Esophagus muscularis mucosa (tissue), 2 donors: Measurements from ENCODE around the gene MMP23B.
"Not testable (repeated sequence)": the region's sequence is repeated elsewhere in the genome, so short reads cannot be mapped to it uniquely, and the experiment has no call there.

Source experiments
- POLR2A ChIP-seq: fragments of 450-650 bp; IDR thresholded peaks from one replicate; pipeline ENCODE4 v1.6.1; 2017; ENCODE audit warnings: antibody characterized with exemption, moderate library complexity, mild to moderate bottlenecking, low read depth
- POLR2AphosphoS5 ChIP-seq, 2 donors: sonication (generic); formaldehyde crosslinking; IDR thresholded peaks; one replicate each; pipeline ENCODE4 v1.6.1; 2017; ENCODE audit warnings: antibody characterized with exemption in 2 of 2

- not testable (repeated sequence) for TF ChIP-seq POLR2A; POLR2AphosphoS5 (IDR thresholded peaks at IDR 0.05)
Measured at GRCh38 chr1:1640711-1641461, 8.9 kb downstream of the MMP23B start.
